ENCODE data around the gene PDE8A. TPM values are rescaled to one million over a fixed set of nuclear protein-coding genes. Genes with fewer than 3 reads are reported as not detected.

PDE8A gene
- total and polyA plus RNA-seq, 7 donors: 27.8 to 45.5 (median 39.0) TPM

- H3K9me3 ChIP-seq: no peaks in the 10 kb centered on the region
- DNase-seq: no peak
- H3K4me1 ChIP-seq: peaks cover 0 to 69% (median 41%) of the 10 kb centered on the region in 4 donors
- intact Hi-C loops (cut with DNase I): no loop called here
- 69 to 92% methylated on average over 3 of the region's 3 CpGs for WGBS, 2 donors
- H3K27me3 ChIP-seq: no peaks in the 10 kb centered on the region
- no peak for TF ChIP-seq EP300 (IDR thresholded peaks at IDR 0.05)
- no peak for TF ChIP-seq POLR2AphosphoS5 (IDR thresholded peaks at IDR 0.05)
- TF ChIP-seq POLR2A (IDR thresholded peaks at IDR 0.05): no peak
- TF ChIP-seq CTCF (IDR thresholded peaks at IDR 0.05): no peak
- no peaks in the 10 kb centered on the region for H3K36me3 ChIP-seq
- H3K27ac ChIP-seq: no peak overlapping the region
- H3K4me3 ChIP-seq: no peak overlapping the region
Observed at GRCh38 chr15:84987949-84988624, 6.4 kb downstream of the PDE8A start.

GRCh38 chr15:84988909-84989644, 7.4 kb downstream of the PDE8A start:
- no peak for TF ChIP-seq EP300 (IDR thresholded peaks at IDR 0.05)
- no peak for TF ChIP-seq POLR2A (IDR thresholded peaks at IDR 0.05)
- no peak for TF ChIP-seq CTCF (IDR thresholded peaks at IDR 0.05)
- no peak for TF ChIP-seq POLR2AphosphoS5 (IDR thresholded peaks at IDR 0.05)
- intact Hi-C loops (cut with DNase I): no loop called here
- H3K36me3 ChIP-seq: no peaks in the 10 kb centered on the region
- H3K9me3 ChIP-seq: no peaks in the 10 kb centered on the region
- peaks cover 0 to 59% (median 36%) of the 10 kb centered on the region in 4 donors for H3K4me1 ChIP-seq
- H3K4me3 ChIP-seq: no peak overlapping the region
- H3K27me3 ChIP-seq: no peaks in the 10 kb centered on the region
- 70 to 84% methylated on average over 2 of the region's 2 CpGs for WGBS, 2 donors
- DNase-seq: no peak
- no peak overlapping the region for H3K27ac ChIP-seq

GRCh38 chr15:84990507-84990906, 8.9 kb downstream of the PDE8A start:
- H3K36me3 ChIP-seq: no peaks in the 10 kb centered on the region
- no peaks in the 10 kb centered on the region for H3K9me3 ChIP-seq
- H3K4me3 ChIP-seq: no peak overlapping the region
- WGBS, 2 donors: 74 to 88% methylated on average over 1 of the region's 1 CpG
- peaks cover 0 to 45% (median 24%) of the 10 kb centered on the region in 4 donors for H3K4me1 ChIP-seq
- intact Hi-C loops (cut with DNase I): no loop called here
- TF ChIP-seq POLR2A (IDR thresholded peaks at IDR 0.05) (no peak), CTCF (IDR thresholded peaks at IDR 0.05) (no peak), POLR2AphosphoS5 (IDR thresholded peaks at IDR 0.05) (no peak), EP300 (IDR thresholded peaks at IDR 0.05) (no peak)
- H3K27me3 ChIP-seq: no peaks in the 10 kb centered on the region
- H3K27ac ChIP-seq: no peak overlapping the region
- no peak for DNase-seq

- no peaks in the 10 kb centered on the region for H3K27me3 ChIP-seq
- DNase-seq: no peak
- H3K36me3 ChIP-seq: no peaks in the 10 kb centered on the region
- H3K4me1 ChIP-seq: peaks cover 0 to 41% (median 21%) of the 10 kb centered on the region in 4 donors
- H3K27ac ChIP-seq: no peak overlapping the region
- no peaks in the 10 kb centered on the region for H3K9me3 ChIP-seq
- WGBS, 2 donors: 72 to 86% methylated on average over 4 of the region's 4 CpGs
- H3K4me3 ChIP-seq: no peak overlapping the region
- no peak for TF ChIP-seq POLR2AphosphoS5 (IDR thresholded peaks at IDR 0.05)
- no peak for TF ChIP-seq CTCF (IDR thresholded peaks at IDR 0.05)
- no peak for TF ChIP-seq EP300 (IDR thresholded peaks at IDR 0.05)
- TF ChIP-seq POLR2A (IDR thresholded peaks at IDR 0.05): no peak
- intact Hi-C loops (cut with DNase I): no loop called here
Observed at GRCh38 chr15:84991014-84991712, 9.5 kb downstream of the PDE8A start.
